ENCODE results near the gene APOL5. TPM values are rescaled to one million over a fixed set of nuclear protein-coding genes. Genes with fewer than 3 reads are reported as not detected.

The APOL5 gene
- total and polyA plus RNA-seq, 7 donors, result not detected

- peaks cover 0 to 19% (median 12%) of the 10 kb centered on the region in 4 donors for H3K4me1 ChIP-seq
- DNase-seq, result no peak
- peak overlapping the region in 2 of 4 donors; percentile 43 to 44 for H3K27ac ChIP-seq
- WGBS, 2 donors, result 53 to 83% methylated on average over 5 of the region's 5 CpGs
- intact Hi-C loops (cut with DNase I), result loop anchor here (5.0 kb wide), 1 partner anchor 75 kb away; no protein-coding TSS in a partner anchor
- TF ChIP-seq EP300 (IDR thresholded peaks at IDR 0.05) (no peak), CTCF (IDR thresholded peaks at IDR 0.05) (no peak), POLR2A (IDR thresholded peaks at IDR 0.05) (no peak), POLR2AphosphoS5 (IDR thresholded peaks at IDR 0.05) (no peak)
- no peaks in the 10 kb centered on the region for H3K27me3 ChIP-seq
- peaks cover 0 to 36% (median 3%) of the 10 kb centered on the region in 4 donors for H3K36me3 ChIP-seq
- no peak overlapping the region for H3K4me3 ChIP-seq
- H3K9me3 ChIP-seq, result no peaks in the 10 kb centered on the region
These were observed 34.6 kb downstream of the APOL5 start for GRCh38 chr22:35752006-35752862.

- H3K36me3 ChIP-seq, result peaks cover 0 to 41% (median 3%) of the 10 kb centered on the region in 4 donors
- no peaks in the 10 kb centered on the region for H3K9me3 ChIP-seq
- H3K27me3 ChIP-seq, result no peaks in the 10 kb centered on the region
- DNase-seq, result no peak
- no peak for TF ChIP-seq EP300 (IDR thresholded peaks at IDR 0.05)
- H3K27ac ChIP-seq, result peak overlapping the region in 2 of 4 donors; percentile 43 to 44
- H3K4me1 ChIP-seq, result peaks cover 0 to 15% (median 10%) of the 10 kb centered on the region in 4 donors
- no peak overlapping the region for H3K4me3 ChIP-seq
- 76 to 90% methylated on average over 3 of the region's 3 CpGs for WGBS, 2 donors
- intact Hi-C loops (cut with DNase I), result loop anchor here (5.0 kb wide), 1 partner anchor 74 kb away; no protein-coding TSS in a partner anchor
These were observed 35.2 kb downstream of the APOL5 start for GRCh38 chr22:35752863-35753189.

GRCh38 chr22:35754761-35755160 lies 37.1 kb downstream of the APOL5 start:
- Histone ChIP-seq H3K9me3 (no peaks in the 10 kb centered on the region), H3K4me1 (peaks cover 0 to 23% (median 8%) of the 10 kb centered on the region in 4 donors), H3K27me3 (no peaks in the 10 kb centered on the region), H3K27ac (no peak overlapping the region), H3K4me3 (no peak overlapping the region), H3K36me3 (peaks cover 3 to 60% (median 5%) of the 10 kb centered on the region in 4 donors)
- no peak for TF ChIP-seq EP300 (IDR thresholded peaks at IDR 0.05)
- no peak for TF ChIP-seq POLR2A (IDR thresholded peaks at IDR 0.05)
- TF ChIP-seq POLR2AphosphoS5 (IDR thresholded peaks at IDR 0.05), result no peak
- no peak for TF ChIP-seq CTCF (IDR thresholded peaks at IDR 0.05)
- intact Hi-C loops (cut with DNase I), result loop anchor here (5.0 kb wide), 2 partner anchors 73 to 107 kb away; partner anchors contain the start of gene APOL6
- no peak for DNase-seq
- 91 to 93% methylated on average over 2 of the region's 2 CpGs for WGBS, 2 donors

- Histone ChIP-seq H3K36me3 (peaks cover 3 to 63% (median 5%) of the 10 kb centered on the region in 4 donors), H3K27ac (no peak overlapping the region), H3K9me3 (no peaks in the 10 kb centered on the region), H3K4me1 (peaks cover 0 to 23% (median 8%) of the 10 kb centered on the region in 4 donors), H3K27me3 (no peaks in the 10 kb centered on the region), H3K4me3 (no peak overlapping the region)
- intact Hi-C loops (cut with DNase I), result loop anchor here (5.0 kb wide), 1 partner anchor 109 kb away; the partner anchor contains the start of gene APOL6
- no peak for DNase-seq
- WGBS, 2 donors, result 92 to 100% methylated on average over 1 of the region's 1 CpG
- TF ChIP-seq CTCF (IDR thresholded peaks at IDR 0.05) (no peak), POLR2AphosphoS5 (IDR thresholded peaks at IDR 0.05) (no peak), POLR2A (IDR thresholded peaks at IDR 0.05) (no peak), EP300 (IDR thresholded peaks at IDR 0.05) (no peak)
These were observed 39.0 kb downstream of the APOL5 start for GRCh38 chr22:35756722-35757121.

- H3K4me3 ChIP-seq, result no peak overlapping the region
- TF ChIP-seq POLR2A (IDR thresholded peaks at IDR 0.05) (no peak), CTCF (IDR thresholded peaks at IDR 0.05) (no peak), EP300 (IDR thresholded peaks at IDR 0.05) (no peak), POLR2AphosphoS5 (IDR thresholded peaks at IDR 0.05) (no peak)
- WGBS, 2 donors, result 69 to 86% methylated on average over 1 of the region's 1 CpG
- peaks cover 3 to 72% (median 5%) of the 10 kb centered on the region in 4 donors for H3K36me3 ChIP-seq
- intact Hi-C loops (cut with DNase I), result loop anchor here (5.0 kb wide), 1 partner anchor 111 kb away; the partner anchor contains the start of gene APOL6
- DNase-seq, result no peak
- H3K27me3 ChIP-seq, result no peaks in the 10 kb centered on the region
- H3K27ac ChIP-seq, result no peak overlapping the region
- peaks cover 0 to 8% (median under 1%) of the 10 kb centered on the region in 4 donors for H3K4me1 ChIP-seq
- H3K9me3 ChIP-seq, result no peaks in the 10 kb centered on the region
These were observed 40.7 kb downstream of the APOL5 start for GRCh38 chr22:35758394-35758793.
